Panc1 (cell line): ENCODE data around the gene CT45A5. TPM values are rescaled to one million over a fixed set of nuclear protein-coding genes. Genes with fewer than 3 reads are reported as not detected.
"Not testable (repeated sequence)": the region's sequence is repeated elsewhere in the genome, so short reads cannot be mapped to it uniquely, and the experiment has no call there.

Experiments
- ATAC-seq: fragments of 200-7000 bp; cut with Tn5 transposase; 2 replicates; pipeline ENCODE4 v1.9.1; 2020; ENCODE audit warnings: mild to moderate bottlenecking, moderate library complexity
- Bru-seq: library from RNA; stranded (reverse); fragments of 400-500 nt; gene quantifications from one replicate; lab custom pipeline; 2021; lab: Mats Ljungman, UMichigan
- BruChase-seq, 2 experiments: library from RNA; stranded (reverse); fragments of 400-500 nt; gene quantifications; one replicate each; lab custom pipeline; 2021; lab: Mats Ljungman, UMichigan
- BruUV-seq: library from RNA; stranded (reverse); fragments of 400-500 nt; replicated peaks from 2 replicates; lab custom pipeline; 2021; lab: Mats Ljungman, UMichigan
- CTCF ChIA-PET: fragments of 300-600 bp; sonication (Branson Sonifier 250); formaldehyde crosslinking; loops from one replicate; lab custom pipeline; 2022; ENCODE audit warnings: antibody characterized with exemption; lab: Charles Lee
- POLR2A ChIA-PET: fragments of 300-600 bp; sonication (Branson Sonifier 250); formaldehyde crosslinking; loops from one replicate; lab custom pipeline; 2022; ENCODE audit warnings: antibody characterized with exemption; lab: Charles Lee
- DNase-seq: peaks from one replicate; pipeline ENCODE4 v3.0.0-alpha.2; 2010; ENCODE audit warnings: low read depth, low spot score
- H3K27ac ChIP-seq: 2 replicates; pipeline ENCODE4 v1.5.1; 2011; ENCODE audit warnings: mild to moderate bottlenecking, low read length, inconsistent platforms
- H3K27me3 ChIP-seq: fragments of 200-500 bp; sonication (Bioruptor generic); 2 replicates; pipeline ENCODE4 v1.6.0; 2014; ENCODE audit warnings: low read length, inconsistent platforms; ENCODE audit not compliant: control insufficient read depth, insufficient read depth
- H3K36me3 ChIP-seq: fragments of 200-500 bp; sonication (Bioruptor generic); 2 replicates; pipeline ENCODE4 v1.5.1; 2014; ENCODE audit warnings: inconsistent platforms, mild to moderate bottlenecking, low read length, moderate library complexity; ENCODE audit not compliant: control insufficient read depth, insufficient read depth
- H3K4me1 ChIP-seq: 2 replicates; pipeline ENCODE4 v1.5.1; 2011; ENCODE audit warnings: inconsistent platforms, mild to moderate bottlenecking, low read length, moderate library complexity; ENCODE audit not compliant: control insufficient read depth, insufficient read depth
- H3K4me3 ChIP-seq, 2 experiments: 2 replicates each; pipeline ENCODE4 v1.5.1; 2011 to 2012; ENCODE audit warnings: low read depth in 2 of 2, low read length in 2 of 2, mild to moderate bottlenecking in 2 of 2, inconsistent platforms in 1 of 2, moderate library complexity in 1 of 2
- H3K9me3 ChIP-seq: fragments of 200-500 bp; sonication (Bioruptor generic); 2 replicates; pipeline ENCODE4 v1.5.1; 2014; ENCODE audit warnings: low read depth, mild to moderate bottlenecking, inconsistent platforms, low read length, moderate library complexity; ENCODE audit not compliant: control insufficient read depth, insufficient read depth
- in situ Hi-C: cut with HindIII; loops from 2 replicates; pipeline ENCODE4 v1.10.0; 2016; ENCODE audit warnings: low sequenced_read_pairs, low pct_unique_long_range_greater_than_20kb
- intact Hi-C: fragments of 100-400 bp; cut with micrococcal nuclease; formaldehyde crosslinking; loops from one replicate; pipeline ENCODE4 v1.10.0; 2022; ENCODE audit not compliant: unreplicated experiment
- long read RNA-seq: library from polyadenylated mRNA; unstranded; transcript quantifications from one replicate; pipeline ENCODE4 v2.0.0, GENCODE V29; 2021; ENCODE audit not compliant: unreplicated experiment
- polyA plus RNA-seq: library from polyadenylated mRNA; unstranded; fragments of >200 nt; gene quantifications from one replicate; pipeline ENCODE4 v1.2.1, GENCODE V29; 2012; ENCODE audit warnings: missing spikeins; ENCODE audit not compliant: insufficient read length
- total RNA-seq: library from RNA; stranded (reverse); gene quantifications from one replicate; pipeline ENCODE4 v1.2.1, GENCODE V29; 2021; ENCODE audit not compliant: unreplicated experiment

The CT45A5 gene, protein sequence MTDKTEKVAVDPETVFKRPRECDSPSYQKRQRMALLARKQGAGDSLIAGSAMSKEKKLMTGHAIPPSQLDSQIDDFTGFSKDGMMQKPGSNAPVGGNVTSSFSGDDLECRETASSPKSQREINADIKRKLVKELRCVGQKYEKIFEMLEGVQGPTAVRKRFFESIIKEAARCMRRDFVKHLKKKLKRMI
- not detected for total RNA-seq
- polyA plus RNA-seq: not detected
- not detected for Bru-seq, nascent RNA
- not detected for BruChase-seq, experiment 1, labeled RNA remaining after a 2-hour chase
- BruChase-seq, experiment 2, labeled RNA remaining after a 6-hour chase: not detected
- long read RNA-seq: 0 reads

DNA sequence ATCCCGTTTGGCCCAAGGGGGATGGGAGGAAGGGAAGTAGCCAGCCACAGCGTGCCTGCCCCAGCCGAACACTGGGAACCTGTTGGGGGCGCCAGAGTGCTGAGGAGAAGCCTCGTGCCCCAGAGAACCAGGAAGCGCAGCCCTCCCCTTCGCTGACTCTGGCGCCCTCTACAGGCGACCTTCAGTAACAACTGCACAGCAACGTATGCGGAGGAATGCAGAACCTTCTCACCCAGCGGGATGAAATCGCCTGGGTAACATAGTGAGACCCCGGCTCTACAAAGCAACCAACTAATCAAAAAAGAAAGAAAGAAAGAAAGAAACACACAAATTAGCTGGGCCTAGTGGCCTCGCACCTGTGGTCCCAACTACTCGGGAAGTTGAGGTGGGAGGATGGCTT is at the start of gene CT45A5:
CT45A5 (minus strand) TSS at position 101 of the 400 bp plus-strand sequence. CDS start 3,774 bp downstream, outside the sequence.
- H3K27me3 ChIP-seq, CTCF ChIA-PET, BruUV-seq, intact Hi-C loops, POLR2A ChIA-PET, H3K4me1 ChIP-seq, H3K9me3 ChIP-seq, H3K36me3 ChIP-seq, DNase-seq, H3K4me3 ChIP-seq, in situ Hi-C loops, ATAC-seq, H3K27ac ChIP-seq: not testable (repeated sequence)

GRCh38 chrX:135819912-135820311 is 34.6 kb upstream of the CT45A5 start, which contains the start of gene CT45A2:
TSS of gene CT45A2 (minus strand) at chrX:135820012. CDS start at chrX:135816265, 3,747 bp downstream.
- CTCF ChIA-PET, H3K27ac ChIP-seq, POLR2A ChIA-PET, H3K36me3 ChIP-seq, intact Hi-C loops, in situ Hi-C loops, ATAC-seq, H3K27me3 ChIP-seq, DNase-seq, H3K4me1 ChIP-seq, H3K9me3 ChIP-seq, BruUV-seq, H3K4me3 ChIP-seq: not testable (repeated sequence)

- BruUV-seq, intact Hi-C loops, H3K4me1 ChIP-seq, H3K36me3 ChIP-seq, in situ Hi-C loops, DNase-seq, ATAC-seq, H3K27ac ChIP-seq, H3K9me3 ChIP-seq, CTCF ChIA-PET, H3K4me3 ChIP-seq, POLR2A ChIA-PET, H3K27me3 ChIP-seq: not testable (repeated sequence)
These were observed 17.4 kb upstream of the CT45A5 start, which contains the start of gene CT45A6 for GRCh38 chrX:135802687-135803086. TSS of gene CT45A6 (minus strand) at chrX:135802787. CDS start at chrX:135798993, 3,794 bp downstream.

DNA sequence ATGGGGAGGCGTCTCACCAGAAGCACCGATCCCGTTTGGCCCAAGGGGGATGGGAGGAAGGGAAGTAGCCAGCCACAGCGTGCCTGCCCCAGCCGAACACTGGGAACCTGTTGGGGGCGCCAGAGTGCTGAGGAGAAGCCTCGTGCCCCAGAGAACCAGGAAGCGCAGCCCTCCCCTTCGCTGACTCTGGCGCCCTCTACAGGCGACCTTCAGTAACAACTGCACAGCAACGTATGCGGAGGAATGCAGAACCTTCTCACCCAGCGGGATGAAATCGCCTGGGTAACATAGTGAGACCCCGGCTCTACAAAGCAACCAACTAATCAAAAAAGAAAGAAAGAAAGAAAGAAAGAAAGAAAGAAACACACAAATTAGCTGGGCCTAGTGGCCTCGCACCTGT is 17.2 kb downstream of the CT45A5 start, which contains the start of gene CT45A3:
CT45A3 (minus strand) TSS at position 101 of the 400 bp plus-strand sequence. CDS start 3,747 bp downstream, outside the sequence.
- not testable (repeated sequence) for H3K9me3 ChIP-seq

GRCh38 chrX:135744739-135745138 is 40.6 kb downstream of the CT45A5 start:
- POLR2A ChIA-PET, H3K4me3 ChIP-seq, CTCF ChIA-PET, H3K4me1 ChIP-seq, H3K27me3 ChIP-seq, H3K36me3 ChIP-seq, intact Hi-C loops, DNase-seq, BruUV-seq, H3K27ac ChIP-seq, H3K9me3 ChIP-seq, ATAC-seq, in situ Hi-C loops: not testable (repeated sequence)

More for the DNA sequence above, 17.2 kb downstream of the CT45A5 start, which contains the start of gene CT45A3:
- ATAC-seq, intact Hi-C loops, in situ Hi-C loops, H3K27ac ChIP-seq, POLR2A ChIA-PET, H3K4me3 ChIP-seq, CTCF ChIA-PET, H3K36me3 ChIP-seq, BruUV-seq, H3K4me1 ChIP-seq, H3K27me3 ChIP-seq, DNase-seq: not testable (repeated sequence)
